Adrenal gland (tissue), 5 donors: ENCODE measurements around the gene TNS3.

Experiments
- CTCF ChIP-seq, 6 experiments: fragments of 450-650 bp in 4 of 6; fragments of 200-600 bp in 2 of 6; sonication (generic) in 1 of 6; IDR thresholded peaks; 1 replicate in 5 of 6; 2 replicates in 1 of 6; pipeline versions ENCODE4 v1.5.1 to v1.8.0; 2016 to 2021; ENCODE audit warnings: antibody characterized with exemption in 6 of 6, mild to moderate bottlenecking in 2 of 6, moderate library complexity in 1 of 6
- POLR2A ChIP-seq, 2 donors: fragments of 450-650 bp; IDR thresholded peaks; one replicate each; pipeline ENCODE4 v1.6.1; 2017; ENCODE audit warnings: antibody characterized with exemption in 2 of 2, mild to moderate bottlenecking in 2 of 2, moderate library complexity in 1 of 2
- donor health status: DM: no; HTN: no; CAD: no.

- TF ChIP-seq CTCF (IDR thresholded peaks at IDR 0.05) (no peak), POLR2A (IDR thresholded peaks at IDR 0.05) (no peak)
Measured at GRCh38 chr7:47288060-47288459, 293.9 kb downstream of the TNS3 start.
